ENCODE measurements around the gene CPA3.

GRCh38 chr3:148873977-148874376, 8.9 kb downstream of the CPA3 start:
- TF ChIP-seq CTCF (IDR thresholded peaks at IDR 0.05) (no peak), POLR2A (IDR thresholded peaks at IDR 0.05) (no peak)
